ENCODE results near the gene PHKA2. TPM values are rescaled to one million over a fixed set of nuclear protein-coding genes. Genes with fewer than 3 reads are reported as not detected.

PHKA2 gene
- total and polyA plus RNA-seq, 9 donors: 12.6 to 27.2 (median 20.0) TPM

- DNase-seq: peak; percentile 66
These were observed 19.8 kb upstream of the PHKA2 start for GRCh38 chrX:19003756-19004155.

GRCh38 chrX:18998653-18999052 lies 14.7 kb upstream of the PHKA2 start:
- H3K4me1 ChIP-seq (ENCODE audit: control insufficient read depth, insufficient read depth, low read length): no peaks in the 10 kb centered on the region
- H3K27ac ChIP-seq (ENCODE audit: low read length): no peak overlapping the region
- no peaks in the 10 kb centered on the region for H3K9me3 ChIP-seq (replicated peaks; ENCODE audit: control insufficient read depth, low read depth, low read length)
- no peaks in the 10 kb centered on the region for H3K36me3 ChIP-seq (ENCODE audit: control insufficient read depth, insufficient read depth, low read length)
- H3K4me3 ChIP-seq (ENCODE audit: low read length): no peak overlapping the region
- H3K27me3 ChIP-seq (ENCODE audit: control insufficient read depth, insufficient read depth, low read length): peaks cover 14% of the 10 kb centered on the region
- 67% methylated on average over 1 of the region's 1 CpG for WGBS (ENCODE audit: insufficient coverage)
- DNase-seq: no peak

More at GRCh38 chrX:19003756-19004155, 19.8 kb upstream of the PHKA2 start:
- Histone ChIP-seq H3K27me3 (ENCODE audit: control insufficient read depth, insufficient read depth, low read length) (peaks cover 9% of the 10 kb centered on the region), H3K27ac (ENCODE audit: low read length) (no peak overlapping the region), H3K4me1 (ENCODE audit: control insufficient read depth, insufficient read depth, low read length) (no peaks in the 10 kb centered on the region), H3K36me3 (ENCODE audit: control insufficient read depth, insufficient read depth, low read length) (peaks cover 3% of the 10 kb centered on the region), H3K9me3 (replicated peaks; ENCODE audit: control insufficient read depth, low read depth, low read length) (no peaks in the 10 kb centered on the region), H3K4me3 (ENCODE audit: low read length) (no peak overlapping the region)
- WGBS (ENCODE audit: insufficient coverage): no CpG with 5 or more reads among the region's 5 CpGs

GRCh38 chrX:18997916-18998315 lies 14.0 kb upstream of the PHKA2 start:
- Histone ChIP-seq H3K27me3 (ENCODE audit: control insufficient read depth, insufficient read depth, low read length) (peaks cover 18% of the 10 kb centered on the region), H3K4me3 (ENCODE audit: low read length) (no peak overlapping the region), H3K27ac (ENCODE audit: low read length) (no peak overlapping the region), H3K9me3 (replicated peaks; ENCODE audit: control insufficient read depth, low read depth, low read length) (no peaks in the 10 kb centered on the region), H3K4me1 (ENCODE audit: control insufficient read depth, insufficient read depth, low read length) (no peaks in the 10 kb centered on the region), H3K36me3 (ENCODE audit: control insufficient read depth, insufficient read depth, low read length) (no peaks in the 10 kb centered on the region)
- 60% methylated on average over 1 of the region's 4 CpGs for WGBS (ENCODE audit: insufficient coverage)
- DNase-seq: no peak

DNA sequence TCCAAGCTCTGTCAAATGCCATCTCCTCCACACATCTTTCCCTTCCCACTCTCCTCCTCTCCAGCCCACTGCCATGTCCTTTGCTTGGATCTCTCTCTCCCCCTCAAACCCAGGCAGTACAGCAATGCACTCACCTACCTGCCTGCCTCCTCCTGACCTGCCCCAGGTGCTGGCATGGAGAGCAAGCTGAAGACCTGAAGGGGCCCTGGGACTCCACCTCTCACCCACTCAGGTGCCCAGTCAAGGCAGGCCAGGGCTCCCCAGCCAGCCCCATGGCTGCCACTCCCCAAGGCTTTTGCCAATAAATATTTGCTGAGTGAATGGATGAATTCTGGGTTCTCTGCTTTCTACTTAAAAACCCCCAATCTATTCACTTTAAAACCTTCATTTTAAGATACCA lies 12.6 kb upstream of the PHKA2 start:
- H3K27ac ChIP-seq (ENCODE audit: low read length): no peak overlapping the region
- no peak overlapping the region for H3K4me3 ChIP-seq (ENCODE audit: low read length)
- H3K27me3 ChIP-seq (ENCODE audit: control insufficient read depth, insufficient read depth, low read length): peaks cover 21% of the 10 kb centered on the region
- H3K36me3 ChIP-seq (ENCODE audit: control insufficient read depth, insufficient read depth, low read length): no peaks in the 10 kb centered on the region
- no peaks in the 10 kb centered on the region for H3K9me3 ChIP-seq (replicated peaks; ENCODE audit: control insufficient read depth, low read depth, low read length)
- no peaks in the 10 kb centered on the region for H3K4me1 ChIP-seq (ENCODE audit: control insufficient read depth, insufficient read depth, low read length)
- DNase-seq: no peak

- H3K27me3 ChIP-seq (ENCODE audit: control insufficient read depth, insufficient read depth, low read length): peaks cover 16% of the 10 kb centered on the region
- DNase-seq: no peak
- H3K4me1 ChIP-seq (ENCODE audit: control insufficient read depth, insufficient read depth, low read length): no peaks in the 10 kb centered on the region
- H3K9me3 ChIP-seq (replicated peaks; ENCODE audit: control insufficient read depth, low read depth, low read length): no peaks in the 10 kb centered on the region
- H3K27ac ChIP-seq (ENCODE audit: low read length): no peak overlapping the region
- H3K4me3 ChIP-seq (ENCODE audit: low read length): no peak overlapping the region
- H3K36me3 ChIP-seq (ENCODE audit: control insufficient read depth, insufficient read depth, low read length): no peaks in the 10 kb centered on the region
- no CpG with 5 or more reads among the region's 3 CpGs for WGBS (ENCODE audit: insufficient coverage)
These were observed 11.3 kb upstream of the PHKA2 start for GRCh38 chrX:18995221-18995620.

GRCh38 chrX:18994713-18995112 lies 10.8 kb upstream of the PHKA2 start:
- Histone ChIP-seq H3K4me3 (ENCODE audit: low read length) (no peak overlapping the region), H3K27ac (ENCODE audit: low read length) (no peak overlapping the region), H3K36me3 (ENCODE audit: control insufficient read depth, insufficient read depth, low read length) (no peaks in the 10 kb centered on the region), H3K27me3 (ENCODE audit: control insufficient read depth, insufficient read depth, low read length) (peaks cover 15% of the 10 kb centered on the region), H3K4me1 (ENCODE audit: control insufficient read depth, insufficient read depth, low read length) (no peaks in the 10 kb centered on the region), H3K9me3 (replicated peaks; ENCODE audit: control insufficient read depth, low read depth, low read length) (no peaks in the 10 kb centered on the region)
- DNase-seq: no peak
- no CpG with 5 or more reads among the region's 3 CpGs for WGBS (ENCODE audit: insufficient coverage)

- Histone ChIP-seq H3K9me3 (replicated peaks; ENCODE audit: control insufficient read depth, low read depth, low read length) (no peaks in the 10 kb centered on the region), H3K27ac (ENCODE audit: low read length) (no peak overlapping the region), H3K27me3 (ENCODE audit: control insufficient read depth, insufficient read depth, low read length) (peaks cover 15% of the 10 kb centered on the region), H3K4me3 (ENCODE audit: low read length) (no peak overlapping the region), H3K36me3 (ENCODE audit: control insufficient read depth, insufficient read depth, low read length) (peaks cover 2% of the 10 kb centered on the region), H3K4me1 (ENCODE audit: control insufficient read depth, insufficient read depth, low read length) (no peaks in the 10 kb centered on the region)
- 93% methylated on average over 2 of the region's 7 CpGs for WGBS (ENCODE audit: insufficient coverage)
- no peak for DNase-seq
These were observed 8.9 kb upstream of the PHKA2 start for GRCh38 chrX:18992829-18993228.

DNA sequence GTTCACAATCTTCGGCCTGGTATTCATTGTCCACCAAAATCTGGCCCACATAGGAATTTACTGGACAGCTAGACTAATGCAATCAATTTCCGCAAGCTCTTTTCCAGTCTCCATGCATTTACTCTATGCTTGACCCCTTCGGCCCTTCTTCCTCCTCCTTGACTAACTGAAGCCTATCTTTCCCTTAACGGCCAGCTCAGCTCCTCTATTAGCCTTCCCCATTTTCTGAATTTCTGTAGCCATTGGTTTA lies 1.2 kb upstream of the PHKA2 start:
- peaks cover 5% of the 10 kb centered on the region for H3K4me1 ChIP-seq (ENCODE audit: control insufficient read depth, insufficient read depth, low read length)
- WGBS (ENCODE audit: insufficient coverage): 51% methylated on average over 2 of the region's 4 CpGs
- DNase-seq: no peak
- H3K36me3 ChIP-seq (ENCODE audit: control insufficient read depth, insufficient read depth, low read length): peaks cover 3% of the 10 kb centered on the region
- H3K27ac ChIP-seq (ENCODE audit: low read length): peak overlapping the region; percentile 87
- no peaks in the 10 kb centered on the region for H3K9me3 ChIP-seq (replicated peaks; ENCODE audit: control insufficient read depth, low read depth, low read length)
- H3K4me3 ChIP-seq (ENCODE audit: low read length): peak overlapping the region; percentile 77
- peaks cover 25% of the 10 kb centered on the region for H3K27me3 ChIP-seq (ENCODE audit: control insufficient read depth, insufficient read depth, low read length)

DNA sequence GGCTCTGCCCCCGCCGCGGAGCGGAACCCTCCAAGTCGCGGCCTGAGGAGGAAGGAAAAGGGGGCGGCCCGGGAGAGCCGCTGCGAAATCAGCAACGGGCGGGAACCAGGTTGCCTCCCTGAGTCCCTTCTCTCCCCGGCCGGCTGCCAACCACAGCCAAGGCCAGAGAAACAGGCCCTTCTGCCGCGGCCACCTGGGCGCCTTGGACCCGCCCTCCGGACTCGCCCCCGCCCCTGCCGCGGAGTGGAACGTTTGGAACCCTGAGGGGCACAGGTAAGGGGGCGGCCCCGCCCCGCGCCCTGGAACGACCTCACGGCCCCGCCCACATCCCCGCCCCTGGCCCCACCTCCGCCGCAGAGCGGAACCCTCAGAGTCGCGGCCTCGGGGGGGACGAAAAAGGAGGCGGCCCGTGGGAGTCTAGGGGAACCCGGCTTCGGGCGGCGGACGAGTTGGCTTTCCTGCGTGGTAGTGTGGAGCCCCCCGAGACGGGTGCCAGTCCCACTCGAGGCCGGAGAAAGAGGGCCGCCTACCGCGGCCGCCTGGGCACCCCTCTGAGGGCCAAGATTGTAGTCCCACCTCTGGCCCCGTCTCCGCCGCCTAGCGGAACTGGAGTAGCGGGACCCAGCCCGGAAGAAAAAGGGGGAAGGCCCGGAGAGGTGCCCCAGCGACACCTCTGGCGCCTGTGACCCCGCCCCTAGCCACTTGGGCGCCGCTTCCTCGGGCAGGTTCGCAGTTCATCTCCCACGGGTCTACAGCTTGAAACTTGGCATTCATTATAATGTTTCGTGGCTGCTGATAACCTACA lies 669 bp upstream of the PHKA2 start:
- Histone ChIP-seq H3K4me1 (ENCODE audit: control insufficient read depth, insufficient read depth, low read length) (peaks cover 5% of the 10 kb centered on the region), H3K4me3 (ENCODE audit: low read length) (peak overlapping the region; percentile 77), H3K9me3 (replicated peaks; ENCODE audit: control insufficient read depth, low read depth, low read length) (no peaks in the 10 kb centered on the region), H3K27ac (ENCODE audit: low read length) (peak overlapping the region; percentile 87), H3K27me3 (ENCODE audit: control insufficient read depth, insufficient read depth, low read length) (peaks cover 25% of the 10 kb centered on the region), H3K36me3 (ENCODE audit: control insufficient read depth, insufficient read depth, low read length) (peaks cover 3% of the 10 kb centered on the region)
- DNase-seq: peak; percentile 87
- 24% methylated on average over 69 of the region's 71 CpGs for whole genome bisulfite sequencing (ENCODE audit: insufficient coverage)

DNA sequence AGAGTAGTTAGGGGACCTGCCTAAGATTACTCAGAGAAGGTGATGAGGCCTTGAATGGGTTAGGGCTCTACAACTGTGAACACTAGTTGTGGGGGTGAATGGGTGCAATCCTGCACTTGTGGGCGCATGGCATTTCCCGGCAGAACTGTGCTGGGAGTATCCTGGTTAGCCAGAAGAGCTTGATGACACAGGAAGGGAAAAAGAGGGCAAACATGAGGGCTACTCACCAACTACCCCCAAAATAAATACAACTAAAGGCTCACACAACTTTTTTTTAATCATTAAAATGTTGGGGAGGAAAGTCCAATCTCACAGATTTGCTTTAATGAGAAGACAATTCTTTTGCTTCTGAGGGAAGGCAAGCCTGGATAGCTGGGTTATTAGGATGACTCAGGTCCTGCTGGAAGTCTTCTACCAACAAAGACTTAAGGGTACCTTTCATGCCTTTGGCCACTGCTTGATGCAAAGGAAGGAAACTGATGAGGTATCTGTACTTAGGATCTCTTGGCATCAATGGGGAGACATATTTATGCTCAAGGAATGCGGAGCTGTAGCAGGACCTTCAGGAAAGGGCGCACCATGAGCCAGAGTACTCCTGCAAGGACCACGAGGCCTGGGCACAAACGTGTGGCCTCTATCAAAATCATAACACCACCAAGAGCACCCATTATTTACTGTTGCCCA lies 2.6 kb downstream of the PHKA2 start:
- 93% methylated on average over 3 of the region's 6 CpGs for WGBS (ENCODE audit: insufficient coverage)
- Histone ChIP-seq H3K27me3 (ENCODE audit: control insufficient read depth, insufficient read depth, low read length) (peaks cover 19% of the 10 kb centered on the region), H3K4me3 (ENCODE audit: low read length) (no peak overlapping the region), H3K4me1 (ENCODE audit: control insufficient read depth, insufficient read depth, low read length) (peaks cover 5% of the 10 kb centered on the region), H3K27ac (ENCODE audit: low read length) (no peak overlapping the region), H3K9me3 (replicated peaks; ENCODE audit: control insufficient read depth, low read depth, low read length) (no peaks in the 10 kb centered on the region), H3K36me3 (ENCODE audit: control insufficient read depth, insufficient read depth, low read length) (no peaks in the 10 kb centered on the region)
- no peak for DNase-seq
